Stimulated activated CD4-positive, alpha-beta T cell treated with anti-CD3 and anti-CD28 coated beads, Interleukin-15, amount 100 ng/mL, for 48 hours (primary cell): Measurements from ENCODE around the gene FAM241B.

Experiments
- DNase-seq, 2 donors: peaks; one replicate each; pipeline ENCODE4 v3.0.0-alpha.2; 2020; ENCODE audit warnings: low read depth in 2 of 2

FAM241B gene

DNA sequence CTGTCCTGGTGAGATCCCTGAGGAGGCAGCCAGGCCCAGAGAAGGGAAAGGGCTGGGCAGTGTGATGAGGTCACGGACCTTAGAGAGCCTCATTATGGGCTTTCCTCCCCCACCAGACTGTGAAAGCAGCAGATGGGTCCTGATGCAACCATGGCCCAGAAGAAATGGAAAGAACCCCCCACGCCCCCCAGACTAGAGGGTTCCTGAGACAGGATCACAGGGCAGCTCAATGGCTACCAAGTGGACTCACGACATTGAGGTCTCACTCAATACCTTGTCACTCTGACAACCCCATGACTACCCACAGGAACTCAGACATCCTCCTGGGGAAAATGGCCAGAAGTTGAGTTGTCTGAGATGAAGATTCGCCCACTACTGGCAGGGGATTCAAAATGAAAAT, 36.7 kb downstream of the FAM241B start:
- DNase-seq, result no peak

DNA sequence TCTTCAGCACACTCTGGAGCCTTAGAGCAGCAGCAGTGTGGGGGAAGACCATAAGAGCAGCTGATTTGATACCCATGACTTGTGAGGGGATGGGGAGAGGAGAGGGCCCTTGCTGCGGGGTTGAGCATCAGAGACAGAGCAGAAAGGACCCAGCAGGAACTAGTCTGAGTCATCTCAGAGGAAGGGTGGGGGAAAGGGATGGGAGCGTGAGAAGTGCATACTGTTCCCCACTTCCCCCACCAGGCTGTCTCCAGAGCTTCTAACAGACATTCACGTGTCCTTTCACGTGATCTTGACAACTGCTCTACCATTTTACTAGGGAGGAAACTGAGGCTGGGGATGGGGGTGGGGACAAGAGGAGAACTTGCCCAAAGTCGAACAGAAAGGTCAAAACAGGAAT, 38.7 kb downstream of the FAM241B start:
- no peak for DNase-seq

DNA sequence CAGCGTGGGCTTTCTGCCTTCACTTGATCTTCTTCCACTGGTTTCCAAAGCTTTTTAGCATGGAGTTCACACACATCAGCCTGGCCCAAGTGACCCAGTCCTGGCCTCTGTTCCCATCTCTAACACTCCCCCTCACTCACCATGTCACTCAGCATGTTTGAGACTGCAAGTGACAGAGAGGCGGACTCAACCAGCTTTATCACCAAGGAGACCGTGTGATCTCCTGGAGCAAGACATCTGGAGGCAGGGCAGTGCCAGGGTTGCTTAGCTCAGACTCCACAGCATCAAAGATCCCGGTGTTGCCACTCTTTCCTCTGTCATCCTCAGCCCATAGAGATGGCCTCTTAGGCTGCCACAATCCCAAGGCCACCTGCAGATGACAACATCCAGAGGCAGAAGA, 39.4 kb downstream of the FAM241B start:
- DNase-seq, result no peak

DNA sequence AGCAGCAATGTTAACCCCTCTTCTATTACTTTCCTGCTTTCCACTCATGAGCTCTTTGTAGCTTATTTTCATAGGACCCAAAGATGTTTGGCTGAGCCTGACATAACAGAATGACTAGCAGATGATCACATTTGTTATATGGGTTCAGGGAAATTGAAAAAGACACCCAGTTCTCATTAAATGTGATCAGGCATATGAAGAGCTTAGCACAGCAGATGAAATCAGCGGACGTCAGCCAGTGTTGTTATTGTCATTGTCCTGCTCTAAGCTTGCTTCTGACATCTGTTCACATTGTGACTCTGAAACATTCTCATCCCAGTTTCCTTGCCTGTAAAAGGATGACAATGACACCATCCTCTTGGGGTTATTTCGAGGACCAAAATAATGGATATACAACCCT, 43.5 kb downstream of the FAM241B start:
- no peak for DNase-seq

DNA sequence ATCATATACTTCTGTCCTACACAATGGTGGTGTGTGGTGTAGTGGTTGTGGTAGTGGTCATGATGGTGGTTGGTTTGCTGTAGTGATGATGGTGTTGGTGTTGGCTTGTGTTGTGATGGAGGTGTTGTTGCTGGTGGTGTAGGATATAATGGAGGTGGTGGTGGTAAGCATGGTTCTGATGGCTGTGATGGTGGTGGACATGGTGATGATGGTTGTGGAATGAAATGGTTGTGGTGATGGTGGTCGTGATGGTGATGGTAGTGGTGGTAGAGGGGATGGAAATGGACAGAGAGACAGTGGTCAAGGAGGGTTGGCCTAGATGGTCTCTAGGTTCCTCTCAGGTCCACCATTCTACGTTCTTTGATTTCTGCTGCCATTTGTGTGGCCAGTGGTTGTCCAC, 44.7 kb downstream of the FAM241B start:
- no peak for DNase-seq

DNA sequence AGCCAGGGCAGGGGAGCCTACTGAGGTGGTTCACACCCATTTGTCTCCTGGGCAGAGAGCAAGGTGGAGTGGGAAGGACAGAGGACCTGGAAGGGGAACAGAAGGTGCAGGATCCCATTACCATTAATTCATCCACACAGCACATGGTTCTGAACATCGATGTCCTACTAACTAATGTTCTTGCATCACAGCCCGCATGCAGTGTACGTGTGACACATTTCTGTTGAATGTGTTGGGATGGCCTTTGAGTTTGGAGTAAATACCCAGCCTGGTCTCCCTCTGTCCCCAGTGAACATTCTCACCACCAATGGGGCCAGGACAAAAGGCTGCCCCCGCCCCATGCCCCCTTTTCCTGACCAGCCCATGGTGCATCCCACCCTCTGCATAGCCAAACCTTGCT, 46.3 kb downstream of the FAM241B start:
- DNase-seq, result no peak

DNA sequence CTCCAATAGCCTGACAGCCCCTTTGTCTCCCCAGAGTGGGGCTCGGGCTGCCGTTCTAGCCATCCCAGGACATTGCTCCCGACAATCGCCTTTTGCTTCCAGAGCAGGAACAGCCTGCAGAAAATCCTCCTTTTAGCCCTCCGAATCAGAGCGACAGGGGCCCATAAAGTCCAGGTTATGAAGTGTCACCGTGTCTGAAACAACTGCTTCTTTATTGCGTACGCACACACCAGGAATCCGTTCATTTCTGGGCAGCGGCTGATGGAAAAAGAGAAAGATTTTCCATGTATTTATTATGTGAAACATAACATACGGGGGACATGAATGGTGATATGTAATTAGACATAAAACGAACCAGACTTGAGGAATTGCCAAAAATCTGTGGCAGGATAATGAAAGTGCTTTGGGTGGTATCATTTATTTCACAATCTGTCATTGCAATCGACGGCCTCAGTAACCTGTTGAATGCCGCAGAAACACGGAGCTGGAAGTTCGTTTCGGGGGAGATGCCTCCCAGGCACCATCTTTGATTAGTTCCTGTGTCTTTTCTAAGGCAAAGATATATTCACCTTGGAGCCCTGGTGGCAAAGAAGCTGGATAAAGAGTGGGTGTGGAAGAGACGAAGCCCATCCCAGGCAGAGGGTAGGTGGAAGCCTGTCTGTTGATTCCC, 48.1 kb downstream of the FAM241B start:
- no peak for DNase-seq

DNA sequence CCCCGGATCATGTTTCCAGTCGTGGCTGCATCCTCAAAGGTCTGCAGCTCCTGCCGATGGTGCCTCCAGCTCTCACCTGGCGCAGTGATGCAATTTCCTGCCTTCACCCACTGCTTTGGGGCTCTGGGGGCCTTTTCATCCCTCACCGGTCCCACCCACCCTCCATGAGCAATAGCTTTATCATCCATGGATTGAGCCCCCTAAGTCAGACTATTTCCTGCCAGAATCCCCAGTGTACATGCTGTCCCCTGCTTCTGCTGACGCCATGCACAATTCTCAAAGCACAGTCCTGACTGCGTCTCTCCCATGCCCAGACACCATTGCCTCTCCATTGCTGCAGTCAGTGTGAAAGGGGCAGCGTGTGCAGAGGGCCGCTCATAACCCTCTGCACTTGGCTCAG, 49.7 kb downstream of the FAM241B start:
- DNase-seq, result no peak

DNA sequence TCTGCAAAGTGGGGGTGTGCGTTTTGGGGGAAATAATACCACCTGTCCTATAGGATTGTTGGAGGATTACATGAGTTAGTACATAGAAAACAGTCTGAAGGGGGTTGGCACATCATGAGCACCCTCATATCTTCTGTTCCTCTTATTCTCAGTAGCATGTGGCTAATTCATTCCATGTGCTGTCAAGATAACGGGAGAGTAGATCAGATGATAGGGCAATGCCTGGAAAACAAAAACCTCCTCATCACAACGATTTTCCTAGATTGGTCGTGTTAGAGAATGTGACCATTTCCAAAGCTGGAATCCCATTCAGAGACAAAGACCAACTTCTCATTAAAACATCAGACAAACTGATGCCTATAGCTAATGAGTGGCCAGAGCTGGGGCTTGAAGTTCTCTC, 50.6 kb downstream of the FAM241B start:
- no peak for DNase-seq

DNA sequence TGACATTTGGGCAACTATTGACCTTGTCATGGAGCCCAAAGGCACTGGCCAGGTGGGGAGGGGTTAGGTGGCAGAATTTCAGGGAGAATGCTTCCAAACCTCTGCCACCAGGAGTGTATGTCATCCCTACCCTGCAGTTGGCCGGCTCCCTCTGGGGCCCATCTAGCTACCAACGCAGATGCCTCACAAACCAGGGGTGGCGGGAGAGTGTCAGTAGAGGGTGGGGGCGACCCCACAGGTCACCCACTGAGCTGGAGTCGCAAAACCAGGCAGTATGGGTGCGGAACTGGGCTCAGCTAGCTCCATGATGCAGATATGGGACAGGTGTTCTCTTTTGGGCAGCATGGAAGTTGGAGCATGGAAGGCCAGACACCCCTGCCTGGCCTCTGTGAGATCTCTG, 51.4 kb downstream of the FAM241B start:
- no peak for DNase-seq

DNA sequence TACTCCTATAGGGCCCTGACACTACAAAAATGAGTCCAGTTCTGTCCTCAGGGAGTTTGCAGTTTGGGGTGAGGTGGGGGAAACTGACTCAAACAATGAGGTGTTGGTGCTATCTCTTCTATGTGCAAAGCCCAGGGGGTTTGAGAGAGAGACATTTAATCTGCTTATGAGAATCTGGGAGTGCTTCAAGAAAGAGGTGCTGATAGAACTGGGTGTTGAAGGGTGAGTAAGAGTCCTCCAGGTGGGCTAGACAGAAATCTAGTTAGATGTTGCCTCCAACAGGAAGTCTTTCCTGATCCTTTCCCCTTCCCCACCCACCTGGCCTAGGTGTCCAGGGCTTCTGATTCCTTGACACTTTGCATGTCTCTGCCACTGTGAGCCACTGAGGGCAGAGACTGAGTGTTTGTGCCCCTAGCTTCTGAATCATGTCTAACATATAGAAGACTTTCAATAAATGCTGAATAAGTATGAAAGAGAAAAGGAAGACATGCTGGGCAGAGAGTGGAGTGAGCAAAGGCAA, 53.0 kb downstream of the FAM241B start:
- no peak for DNase-seq
